ENCODE data around the gene LMNTD2.

- no peak for TF ChIP-seq POLR2A (IDR thresholded peaks at IDR 0.05; ENCODE audit: low read depth, low read length)
- no peak for TF ChIP-seq TAF1 (IDR thresholded peaks at IDR 0.05; ENCODE audit: borderline replicate concordance, low read depth, low read length)
- TF ChIP-seq POLR2AphosphoS5 (IDR thresholded peaks at IDR 0.05; ENCODE audit: low read depth, low read length) = no peak
Measured at GRCh38 chr11:609341-609811, 48.8 kb upstream of the LMNTD2 start.
